A673 (cell line): ENCODE measurements around the gene MLH3. TPM values are rescaled to one million over a fixed set of nuclear protein-coding genes. Genes with fewer than 3 reads are reported as not detected.

ENCODE experiments used
- BruUV-seq: library from RNA; stranded (reverse); fragments of 400-500 nt; replicated peaks from 2 replicates; lab custom pipeline; 2021; lab: Mats Ljungman, UMichigan
- CTCF ChIA-PET: fragments of 300-600 bp; sonication (Branson Sonifier 250); formaldehyde crosslinking; loops from one replicate; lab custom pipeline; 2022; ENCODE audit warnings: antibody characterized with exemption; lab: Charles Lee
- POLR2A ChIA-PET: fragments of 300-600 bp; sonication (Branson Sonifier 250); formaldehyde crosslinking; loops from one replicate; lab custom pipeline; 2022; ENCODE audit warnings: antibody characterized with exemption; ENCODE audit not compliant: low non-redundant PET; lab: Charles Lee
- DNase-seq: peaks from one replicate; pipeline ENCODE4 v3.0.0-alpha.2; 2015; ENCODE audit warnings: low spot score
- H3K27ac ChIP-seq: fragments of 200-600 bp; sonication (generic); 2 replicates; pipeline ENCODE4 v1.5.1; 2016; ENCODE audit warnings: mixed run types, low read depth, mild to moderate bottlenecking, mixed read lengths, antibody characterized with exemption, low read length; ENCODE audit not compliant: poor library complexity, severe bottlenecking
- H3K27me3 ChIP-seq: fragments of 200-600 bp; sonication (generic); replicated peaks from 2 replicates; pipeline ENCODE4 v1.6.1; 2017; ENCODE audit warnings: mixed run types, low read depth, mild to moderate bottlenecking, mixed read lengths, antibody characterized with exemption, low read length; ENCODE audit not compliant: insufficient read depth, poor library complexity
- H3K36me3 ChIP-seq: fragments of 200-600 bp; sonication (generic); 2 replicates; pipeline ENCODE4 v1.6.1; 2016; ENCODE audit warnings: mixed run types, mild to moderate bottlenecking, mixed read lengths, antibody characterized with exemption, low read length; ENCODE audit not compliant: insufficient read depth, poor library complexity, severe bottlenecking
- H3K4me1 ChIP-seq: fragments of 200-600 bp; sonication (generic); 2 replicates; pipeline ENCODE4 v1.6.1; 2017; ENCODE audit warnings: mixed run types, mild to moderate bottlenecking, mixed read lengths, antibody characterized with exemption, low read length; ENCODE audit not compliant: insufficient read depth, poor library complexity, severe bottlenecking
- H3K4me3 ChIP-seq: fragments of 200-600 bp; sonication (generic); 2 replicates; pipeline ENCODE4 v1.5.1; 2016; ENCODE audit warnings: low read depth, mixed run types, mild to moderate bottlenecking, mixed read lengths, low read length; ENCODE audit not compliant: poor library complexity, severe bottlenecking
- H3K9me3 ChIP-seq: fragments of 200-600 bp; sonication (generic); 2 replicates; pipeline ENCODE4 v1.6.1; 2016; ENCODE audit warnings: mixed run types, low read depth, mild to moderate bottlenecking, mixed read lengths, antibody characterized with exemption, low read length; ENCODE audit not compliant: poor library complexity, severe bottlenecking
- CTCF ChIP-seq: fragments of 300-800, 200-600 bp; sonication (generic); conservative IDR thresholded peaks from 2 replicates; pipeline ENCODE4 v1.5.1; 2017; ENCODE audit warnings: low read depth, mild to moderate bottlenecking, antibody characterized with exemption, low read length, moderate library complexity, mixed read lengths
- EZH2 ChIP-seq: fragments of 200-600 bp; sonication (generic); IDR thresholded peaks from 2 replicates; pipeline ENCODE4 v1.6.1; 2017; ENCODE audit warnings: borderline replicate concordance, low read depth, mild to moderate bottlenecking, mixed read lengths, antibody characterized with exemption, low read length; ENCODE audit not compliant: poor library complexity, severe bottlenecking
- intact Hi-C: fragments of 100-400 bp; cut with micrococcal nuclease; formaldehyde crosslinking; loops from one replicate; pipeline ENCODE4 v1.10.0; 2022; ENCODE audit not compliant: unreplicated experiment
- total RNA-seq: library from RNA; stranded (reverse); gene quantifications from 2 replicates; pipeline ENCODE4 v1.2.3, GENCODE V29; 2021

MLH3 gene
- total RNA-seq, 1 experiment from 2014 or later: 24.0 TPM

- POLR2A ChIA-PET: no interaction called here
Observed at GRCh38 chr14:74977164-74977900, 73.9 kb downstream of the MLH3 start.

GRCh38 chr14:74976264-74977113 lies 74.8 kb downstream of the MLH3 start:
- no peaks in the 10 kb centered on the region for H3K9me3 ChIP-seq
- no peak for DNase-seq
- no TSS peak for BruUV-seq
- H3K27ac ChIP-seq: no peak overlapping the region
- intact Hi-C loops: no loop called here
- no peaks in the 10 kb centered on the region for H3K36me3 ChIP-seq
- ChIA-PET CTCF (no interaction called here), POLR2A (no interaction called here)
- no peaks in the 10 kb centered on the region for H3K27me3 ChIP-seq
- peaks cover 44% of the 10 kb centered on the region for H3K4me1 ChIP-seq
- H3K4me3 ChIP-seq: no peak overlapping the region
- TF ChIP-seq CTCF (no peak), EZH2 (no peak)

More at GRCh38 chr14:74977164-74977900, 73.9 kb downstream of the MLH3 start:
- no peak overlapping the region for H3K4me3 ChIP-seq
- no peaks in the 10 kb centered on the region for H3K9me3 ChIP-seq
- intact Hi-C loops: no loop called here
- no TSS peak for BruUV-seq
- no peaks in the 10 kb centered on the region for H3K27me3 ChIP-seq
- TF ChIP-seq EZH2 (no peak), CTCF (no peak)
- no peak for DNase-seq
- CTCF ChIA-PET: no interaction called here
- peaks cover 51% of the 10 kb centered on the region for H3K4me1 ChIP-seq
- H3K36me3 ChIP-seq: no peaks in the 10 kb centered on the region
- H3K27ac ChIP-seq: no peak overlapping the region

- peaks cover 31% of the 10 kb centered on the region for H3K4me1 ChIP-seq
- ChIA-PET POLR2A (interaction anchor here (0.5 kb wide), 1 partner anchor 41 kb away, joined by 3 read pairs; no protein-coding TSS in a partner anchor), CTCF (interaction anchor here (0.6 to 0.8 kb wide), 2 partner anchors 15 to 30 kb away, joined by 3 read pairs; no protein-coding TSS in a partner anchor)
- H3K9me3 ChIP-seq: no peaks in the 10 kb centered on the region
- H3K27me3 ChIP-seq: no peaks in the 10 kb centered on the region
- TF ChIP-seq EZH2 (no peak), CTCF (no peak)
- H3K4me3 ChIP-seq: no peak overlapping the region
- H3K27ac ChIP-seq: no peak overlapping the region
- no peak for DNase-seq
- no peaks in the 10 kb centered on the region for H3K36me3 ChIP-seq
- intact Hi-C loops: no loop called here
- no TSS peak for BruUV-seq
Observed at GRCh38 chr14:74975059-74975810, 76.0 kb downstream of the MLH3 start.
